Tibial nerve (tissue), 4 donors: ENCODE measurements around the gene PTGES3. TPM values are rescaled to one million over a fixed set of nuclear protein-coding genes. Genes with fewer than 3 reads are reported as not detected.

Experiments
- DNase-seq, 2 donors: peaks; one replicate each; pipeline ENCODE4 v3.0.0-alpha.2; 2019; ENCODE audit warnings: low spot score in 2 of 2
- H3K27ac ChIP-seq, 4 donors: fragments of 200-600 bp; sonication (generic) in 3 of 4; one replicate each; pipeline ENCODE4 v1.5.1; 2017 to 2019; ENCODE audit warnings: mild to moderate bottlenecking in 1 of 4
- H3K27me3 ChIP-seq, 2 donors: fragments of 200-600 bp; sonication (generic) in 1 of 2; one replicate each; pipeline versions ENCODE4 v1.5.1 to v1.6.0; 2017 to 2019
- H3K36me3 ChIP-seq, 3 donors: fragments of 200-600 bp; sonication (generic); one replicate each; pipeline ENCODE4 v1.5.1; 2018 to 2019
- H3K4me1 ChIP-seq, 4 donors: fragments of 200-600 bp; sonication (generic) in 3 of 4; one replicate each; pipeline ENCODE4 v1.5.1; 2017 to 2019
- H3K4me3 ChIP-seq, 4 donors: fragments of 200-600 bp; sonication (generic) in 3 of 4; one replicate each; pipeline ENCODE4 v1.5.1; 2017 to 2019; ENCODE audit warnings: mild to moderate bottlenecking in 1 of 4, moderate library complexity in 1 of 4
- H3K9me3 ChIP-seq, 4 donors: fragments of 200-600 bp; sonication (generic) in 3 of 4; one replicate each; pipeline ENCODE4 v1.5.1; 2017 to 2019
- CTCF ChIP-seq, 5 experiments: fragments of 200-600 bp in 3 of 5; fragments of 450-650 bp in 2 of 5; sonication (generic) in 3 of 5; IDR thresholded peaks; one replicate each; pipeline ENCODE4 v1.5.1; 2016 to 2019; ENCODE audit warnings: antibody characterized with exemption in 5 of 5, mild to moderate bottlenecking in 3 of 5, moderate library complexity in 2 of 5
- EP300 ChIP-seq, 2 donors: sonication (generic); formaldehyde crosslinking; IDR thresholded peaks; one replicate each; pipeline ENCODE4 v1.6.1; 2017; ENCODE audit warnings: antibody characterized with exemption in 2 of 2, mild to moderate bottlenecking in 1 of 2
- POLR2A ChIP-seq, 2 donors: fragments of 450-650 bp; IDR thresholded peaks; one replicate each; pipeline ENCODE4 v1.6.1; 2017; ENCODE audit warnings: antibody characterized with exemption in 2 of 2, mild to moderate bottlenecking in 2 of 2, moderate library complexity in 2 of 2
- WGBS, 2 donors: methylation state at CpG; one replicate each; pipeline ENCODE4 v1.1.5; 2018; 5-methylcytosine and 5-hydroxymethylcytosine counted together
- total RNA-seq, 4 donors: library from RNA; depleted of rRNA; stranded (reverse); fragments of >200 nt; gene quantifications; one replicate each; pipeline ENCODE4 v1.1.0, GENCODE V29; 2016

The PTGES3 gene
- total RNA-seq, 4 donors from 2014 or later = 71.0 to 84.0 (median 77.2) TPM

- 0 to 1% methylated on average over 18 of the region's 18 CpGs for WGBS, 2 donors
- Histone ChIP-seq H3K9me3 (no peaks in the 10 kb centered on the region), H3K4me3 (peak overlapping the region; percentile 96 to 100 (median 98)), H3K27ac (peak overlapping the region; percentile 93 to 99 (median 96)), H3K27me3 (no peaks in the 10 kb centered on the region), H3K36me3 (no peaks in the 10 kb centered on the region), H3K4me1 (peaks cover 0 to 80% (median 50%) of the 10 kb centered on the region in 4 donors)
- TF ChIP-seq POLR2A (IDR thresholded peaks at IDR 0.05) (peak in 1 of 2 donors; percentile 35), CTCF (IDR thresholded peaks at IDR 0.05) (no peak), EP300 (IDR thresholded peaks at IDR 0.05) (peak; percentile 18 to 70)
- DNase-seq = peak; percentile 54 to 81
Measured at GRCh38 chr12:56628671-56629458, 59.2 kb downstream of the PTGES3 start.

GRCh38 chr12:56626701-56627100 lies 61.4 kb downstream of the PTGES3 start:
- H3K9me3 ChIP-seq = no peaks in the 10 kb centered on the region
- H3K4me1 ChIP-seq = peaks cover 0 to 78% (median 32%) of the 10 kb centered on the region in 4 donors
- H3K36me3 ChIP-seq = peaks cover 0 to 5% (median 0%) of the 10 kb centered on the region in 3 donors
- H3K27me3 ChIP-seq = no peaks in the 10 kb centered on the region
- DNase-seq = no peak
- TF ChIP-seq EP300 (IDR thresholded peaks at IDR 0.05) = no peak
- no peak for TF ChIP-seq POLR2A (IDR thresholded peaks at IDR 0.05)
- TF ChIP-seq CTCF (IDR thresholded peaks at IDR 0.05) = no peak
- no peak overlapping the region for H3K4me3 ChIP-seq
- peak overlapping the region in 1 of 4 donors; percentile 13 for H3K27ac ChIP-seq

GRCh38 chr12:56622535-56622934 lies 65.5 kb downstream of the PTGES3 start:
- Histone ChIP-seq H3K27ac (no peak overlapping the region), H3K36me3 (peaks cover 0 to 37% (median 0%) of the 10 kb centered on the region in 3 donors), H3K27me3 (no peaks in the 10 kb centered on the region), H3K4me3 (no peak overlapping the region), H3K9me3 (no peaks in the 10 kb centered on the region), H3K4me1 (peaks cover 0 to 91% (median 10%) of the 10 kb centered on the region in 4 donors)
- no peak for TF ChIP-seq EP300 (IDR thresholded peaks at IDR 0.05)
- WGBS, 2 donors = 53 to 78% methylated on average over 1 of the region's 1 CpG
- no peak for DNase-seq

- H3K27me3 ChIP-seq = no peaks in the 10 kb centered on the region
- peaks cover 10 to 90% (median 30%) of the 10 kb centered on the region in 3 donors for H3K36me3 ChIP-seq
- H3K9me3 ChIP-seq = no peaks in the 10 kb centered on the region
- TF ChIP-seq POLR2A (IDR thresholded peaks at IDR 0.05) (no peak), EP300 (IDR thresholded peaks at IDR 0.05) (no peak), CTCF (IDR thresholded peaks at IDR 0.05) (no peak)
- peak overlapping the region in 1 of 4 donors; percentile 11 for H3K27ac ChIP-seq
- DNase-seq = no peak
- peaks cover 0 to 51% (median 0%) of the 10 kb centered on the region in 4 donors for H3K4me1 ChIP-seq
- no peak overlapping the region for H3K4me3 ChIP-seq
Measured at GRCh38 chr12:56616925-56617324, 71.2 kb downstream of the PTGES3 start.

- H3K27me3 ChIP-seq = no peaks in the 10 kb centered on the region
- TF ChIP-seq EP300 (IDR thresholded peaks at IDR 0.05) (no peak), POLR2A (IDR thresholded peaks at IDR 0.05) (no peak), CTCF (IDR thresholded peaks at IDR 0.05) (no peak)
- H3K4me1 ChIP-seq = peaks cover 0 to 46% (median 0%) of the 10 kb centered on the region in 4 donors
- peaks cover 13 to 92% (median 35%) of the 10 kb centered on the region in 3 donors for H3K36me3 ChIP-seq
- no peak overlapping the region for H3K27ac ChIP-seq
- WGBS, 2 donors = 92 to 96% methylated on average over 3 of the region's 3 CpGs
- no peaks in the 10 kb centered on the region for H3K9me3 ChIP-seq
- no peak for DNase-seq
- no peak overlapping the region for H3K4me3 ChIP-seq
Measured at GRCh38 chr12:56616244-56616643, 71.8 kb downstream of the PTGES3 start.
